ENCODE measurements around the gene RASL10A.

GRCh38 chr22:29317827-29318454, 2.4 kb upstream of the RASL10A start:
- TF ChIP-seq CTCF (conservative IDR thresholded peaks at IDR 0.05; ENCODE audit: low read length): no peak
- TF ChIP-seq EZH2phosphoT487 (IDR thresholded peaks at IDR 0.05; ENCODE audit: borderline replicate concordance, low read depth, low read length): no peak
